ENCODE data around the gene CYB561D2.

The CYB561D2 gene

GRCh38 chr3:50364573-50365079 lies 14.0 kb downstream of the CYB561D2 start:
- no peak for DNase-seq (ENCODE audit: low spot score)
- TF ChIP-seq CTCF (IDR thresholded peaks at IDR 0.05; ENCODE audit: extremely low read depth, missing control alignments) = no peak

- DNase-seq (ENCODE audit: low spot score) = peak; percentile 97
- no peak for TF ChIP-seq CTCF (IDR thresholded peaks at IDR 0.05; ENCODE audit: extremely low read depth, missing control alignments)
Measured at GRCh38 chr3:50365080-50365841, 14.6 kb downstream of the CYB561D2 start.

GRCh38 chr3:50365842-50366220 lies 15.2 kb downstream of the CYB561D2 start:
- no peak for DNase-seq (ENCODE audit: low spot score)
- no peak for TF ChIP-seq CTCF (IDR thresholded peaks at IDR 0.05; ENCODE audit: extremely low read depth, missing control alignments)

GRCh38 chr3:50369012-50369670 lies 18.5 kb downstream of the CYB561D2 start:
- no peak for DNase-seq (ENCODE audit: low spot score)
- no peak for TF ChIP-seq CTCF (IDR thresholded peaks at IDR 0.05; ENCODE audit: extremely low read depth, missing control alignments)

GRCh38 chr3:50370594-50370993 lies 19.9 kb downstream of the CYB561D2 start:
- no peak for TF ChIP-seq CTCF (IDR thresholded peaks at IDR 0.05; ENCODE audit: extremely low read depth, missing control alignments)
- DNase-seq (ENCODE audit: low spot score) = no peak

- no peak for TF ChIP-seq CTCF (IDR thresholded peaks at IDR 0.05; ENCODE audit: extremely low read depth, missing control alignments)
- no peak for DNase-seq (ENCODE audit: low spot score)
Measured at GRCh38 chr3:50371133-50371685, 20.5 kb downstream of the CYB561D2 start.

GRCh38 chr3:50372349-50372748 lies 21.7 kb downstream of the CYB561D2 start:
- no peak for DNase-seq (ENCODE audit: low spot score)
- TF ChIP-seq CTCF (IDR thresholded peaks at IDR 0.05; ENCODE audit: extremely low read depth, missing control alignments) = no peak
